Measurements from ENCODE around the gene LMCD1. TPM values are rescaled to one million over a fixed set of nuclear protein-coding genes. Genes with fewer than 3 reads are reported as not detected.

The LMCD1 gene
- polyA plus RNA-seq, 1 experiment = 39.1 TPM

DNA sequence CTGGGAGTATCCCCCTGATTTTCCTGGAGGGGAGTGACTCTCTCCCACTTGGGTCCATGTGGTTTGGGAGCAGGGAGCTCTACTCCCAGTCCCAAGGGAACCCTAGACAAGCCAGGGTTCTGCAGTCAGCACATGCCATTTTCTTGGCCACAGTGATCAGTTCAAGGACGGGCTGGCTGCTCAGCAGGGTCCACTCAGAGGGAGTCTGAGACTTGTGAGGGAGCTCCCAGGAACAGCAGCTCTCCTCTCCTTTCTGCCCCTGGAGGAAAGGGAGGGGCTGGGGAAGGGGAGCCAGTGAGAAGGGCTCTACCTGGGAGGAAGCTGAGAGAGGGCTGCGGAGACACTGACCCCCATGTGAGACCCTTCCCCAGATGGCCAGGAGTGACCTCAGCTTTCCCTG is 29.1 kb upstream of the LMCD1 start:
- no peak overlapping the region for H3K4me3 ChIP-seq (ENCODE audit: low read depth, low read length)
- POLR2A ChIA-PET = no interaction called here
- no peak overlapping the region for H3K27ac ChIP-seq (ENCODE audit: low read depth, low read length)
- CTCF ChIA-PET = no interaction called here
- no peaks in the 10 kb centered on the region for H3K27me3 ChIP-seq (ENCODE audit: control insufficient read depth, insufficient read depth, low read length)
- H3K9me3 ChIP-seq (ENCODE audit: control insufficient read depth, insufficient read depth, low read length) = no peaks in the 10 kb centered on the region
- TF ChIP-seq, protein P1, sequence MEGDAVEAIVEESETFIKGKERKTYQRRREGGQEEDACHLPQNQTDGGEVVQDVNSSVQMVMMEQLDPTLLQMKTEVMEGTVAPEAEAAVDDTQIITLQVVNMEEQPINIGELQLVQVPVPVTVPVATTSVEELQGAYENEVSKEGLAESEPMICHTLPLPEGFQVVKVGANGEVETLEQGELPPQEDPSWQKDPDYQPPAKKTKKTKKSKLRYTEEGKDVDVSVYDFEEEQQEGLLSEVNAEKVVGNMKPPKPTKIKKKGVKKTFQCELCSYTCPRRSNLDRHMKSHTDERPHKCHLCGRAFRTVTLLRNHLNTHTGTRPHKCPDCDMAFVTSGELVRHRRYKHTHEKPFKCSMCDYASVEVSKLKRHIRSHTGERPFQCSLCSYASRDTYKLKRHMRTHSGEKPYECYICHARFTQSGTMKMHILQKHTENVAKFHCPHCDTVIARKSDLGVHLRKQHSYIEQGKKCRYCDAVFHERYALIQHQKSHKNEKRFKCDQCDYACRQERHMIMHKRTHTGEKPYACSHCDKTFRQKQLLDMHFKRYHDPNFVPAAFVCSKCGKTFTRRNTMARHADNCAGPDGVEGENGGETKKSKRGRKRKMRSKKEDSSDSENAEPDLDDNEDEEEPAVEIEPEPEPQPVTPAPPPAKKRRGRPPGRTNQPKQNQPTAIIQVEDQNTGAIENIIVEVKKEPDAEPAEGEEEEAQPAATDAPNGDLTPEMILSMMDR (IDR thresholded peaks at IDR 0.05; ENCODE audit: low read depth, low read length) = no peak
- DNase-seq (ENCODE audit: low read depth, low spot score) = no peak

DNA sequence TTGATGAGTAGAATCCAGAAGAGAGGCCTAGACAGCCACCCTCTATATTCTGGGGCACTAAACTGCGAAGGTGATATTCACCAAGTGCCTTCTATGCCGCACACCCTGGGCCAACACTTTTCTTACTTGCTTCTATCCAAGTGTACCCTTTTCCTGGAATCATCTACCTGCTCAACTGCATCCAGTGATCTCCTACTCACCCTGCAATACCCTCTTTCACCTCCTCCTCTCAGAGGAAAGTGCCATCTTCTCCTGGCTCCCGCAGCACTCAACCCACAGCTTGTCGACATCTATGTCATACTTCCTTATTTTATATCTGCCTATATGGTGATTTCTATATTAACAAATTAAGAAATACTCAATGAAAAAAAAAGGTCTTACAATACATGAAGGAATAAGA is 28.6 kb upstream of the LMCD1 start:
- H3K27me3 ChIP-seq (ENCODE audit: control insufficient read depth, insufficient read depth, low read length) = no peaks in the 10 kb centered on the region
- no peaks in the 10 kb centered on the region for H3K9me3 ChIP-seq (ENCODE audit: control insufficient read depth, insufficient read depth, low read length)
- DNase-seq (ENCODE audit: low read depth, low spot score) = no peak
- ChIA-PET CTCF (interaction anchor here (1.0 kb wide), 1 partner anchor 10 kb away, joined by 3 read pairs; no protein-coding TSS in a partner anchor), POLR2A (no interaction called here)
- TF ChIP-seq, protein P1 (IDR thresholded peaks at IDR 0.05; ENCODE audit: low read depth, low read length) = no peak
- H3K27ac ChIP-seq (ENCODE audit: low read depth, low read length) = no peak overlapping the region
- no peak overlapping the region for H3K4me3 ChIP-seq (ENCODE audit: low read depth, low read length)

DNA sequence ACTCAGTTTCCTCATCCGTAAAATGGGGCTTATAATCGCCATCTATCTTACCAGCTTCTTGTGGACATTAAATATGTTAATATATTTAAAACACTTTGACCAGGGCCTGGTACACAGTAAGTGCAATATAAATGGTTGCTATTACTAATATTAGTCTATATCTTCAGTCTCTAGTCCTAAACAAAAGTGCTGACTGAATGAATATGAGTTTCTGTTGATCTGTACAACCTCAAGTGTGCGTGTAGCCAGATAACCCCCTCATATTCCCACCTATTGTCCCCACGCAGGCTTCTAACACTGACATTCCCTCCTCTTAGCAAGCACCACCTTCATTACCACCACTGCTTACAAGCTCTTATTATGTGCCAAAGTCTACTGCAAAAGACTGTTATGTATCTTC is 27.6 kb upstream of the LMCD1 start:
- Histone ChIP-seq H3K9me3 (ENCODE audit: control insufficient read depth, insufficient read depth, low read length) (no peaks in the 10 kb centered on the region), H3K27ac (ENCODE audit: low read depth, low read length) (no peak overlapping the region), H3K4me3 (ENCODE audit: low read depth, low read length) (no peak overlapping the region), H3K27me3 (ENCODE audit: control insufficient read depth, insufficient read depth, low read length) (no peaks in the 10 kb centered on the region)
- POLR2A ChIA-PET = no interaction called here
- no peak for DNase-seq (ENCODE audit: low read depth, low spot score)
- TF ChIP-seq, protein P1 (IDR thresholded peaks at IDR 0.05; ENCODE audit: low read depth, low read length) = no peak
- CTCF ChIA-PET = interaction anchor here (1.0 kb wide), 1 partner anchor 9 kb away, joined by 3 read pairs; no protein-coding TSS in a partner anchor

DNA sequence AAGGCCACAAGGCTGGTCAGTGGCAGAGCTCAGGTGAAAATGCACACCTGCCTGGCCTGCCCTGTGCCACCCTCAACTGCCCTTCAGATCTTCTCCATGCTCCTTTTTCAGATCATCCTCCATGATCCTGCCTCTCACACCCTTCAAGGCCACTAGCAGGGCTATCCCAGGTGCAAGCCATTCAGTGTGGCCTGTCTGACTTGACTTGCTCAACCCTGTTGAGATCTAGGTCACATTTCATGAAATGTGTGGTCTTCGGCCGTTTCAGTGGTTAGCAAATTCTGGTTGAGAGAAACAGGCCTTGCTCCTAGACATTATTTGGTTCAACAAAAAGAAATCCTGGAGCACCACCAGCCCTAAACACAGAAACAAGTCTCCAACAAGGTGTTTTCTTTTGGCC is 26.6 kb upstream of the LMCD1 start:
- ChIA-PET POLR2A (no interaction called here), CTCF (no interaction called here)
- H3K9me3 ChIP-seq (ENCODE audit: control insufficient read depth, insufficient read depth, low read length) = no peaks in the 10 kb centered on the region
- H3K4me3 ChIP-seq (ENCODE audit: low read depth, low read length) = no peak overlapping the region
- H3K27ac ChIP-seq (ENCODE audit: low read depth, low read length) = no peak overlapping the region
- TF ChIP-seq, protein P1 (IDR thresholded peaks at IDR 0.05; ENCODE audit: low read depth, low read length) = no peak
- no peaks in the 10 kb centered on the region for H3K27me3 ChIP-seq (ENCODE audit: control insufficient read depth, insufficient read depth, low read length)
- DNase-seq (ENCODE audit: low read depth, low spot score) = no peak

DNA sequence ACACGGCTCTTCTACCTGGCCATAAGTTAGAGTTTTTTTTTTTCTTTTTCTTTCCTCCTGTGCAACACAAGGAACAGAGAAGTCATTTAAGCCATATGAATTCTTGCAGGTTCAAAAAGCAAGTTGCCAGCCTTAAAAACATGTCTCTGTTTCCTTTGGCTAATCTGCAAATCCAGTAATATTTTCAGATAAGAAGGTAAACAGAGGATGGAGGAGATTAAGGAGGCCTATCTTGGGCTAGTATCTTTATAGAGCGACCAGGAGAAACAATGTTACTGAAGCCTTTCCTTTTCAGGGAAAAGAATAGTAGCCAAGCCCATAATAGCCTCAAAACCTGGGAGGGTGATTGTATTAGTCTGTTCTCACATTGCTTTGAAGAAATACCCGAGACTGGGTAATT is 20.9 kb upstream of the LMCD1 start:
- no peak for DNase-seq (ENCODE audit: low read depth, low spot score)
- H3K9me3 ChIP-seq (ENCODE audit: control insufficient read depth, insufficient read depth, low read length) = no peaks in the 10 kb centered on the region; the same call in 1 of the 2 replicates
- ChIA-PET POLR2A (interaction anchor here (0.8 kb wide), 1 partner anchor 15 kb away, joined by 4 read pairs; no protein-coding TSS in a partner anchor), CTCF (interaction anchor here (0.6 kb wide), 1 partner anchor 269 kb away, joined by 3 read pairs; no protein-coding TSS in a partner anchor)
- H3K27me3 ChIP-seq (ENCODE audit: control insufficient read depth, insufficient read depth, low read length) = no peaks in the 10 kb centered on the region
- H3K27ac ChIP-seq (ENCODE audit: low read depth, low read length) = no peak overlapping the region
- H3K4me3 ChIP-seq (ENCODE audit: low read depth, low read length) = no peak overlapping the region
- TF ChIP-seq, protein P1 (IDR thresholded peaks at IDR 0.05; ENCODE audit: low read depth, low read length) = no peak
